ENCODE results near the gene ZNF616. TPM values are rescaled to one million over a fixed set of nuclear protein-coding genes. Genes with fewer than 3 reads are reported as not detected.

ZNF616 gene
- total RNA-seq, 1 experiment from 2014 or later, result 9.7 TPM

DNA sequence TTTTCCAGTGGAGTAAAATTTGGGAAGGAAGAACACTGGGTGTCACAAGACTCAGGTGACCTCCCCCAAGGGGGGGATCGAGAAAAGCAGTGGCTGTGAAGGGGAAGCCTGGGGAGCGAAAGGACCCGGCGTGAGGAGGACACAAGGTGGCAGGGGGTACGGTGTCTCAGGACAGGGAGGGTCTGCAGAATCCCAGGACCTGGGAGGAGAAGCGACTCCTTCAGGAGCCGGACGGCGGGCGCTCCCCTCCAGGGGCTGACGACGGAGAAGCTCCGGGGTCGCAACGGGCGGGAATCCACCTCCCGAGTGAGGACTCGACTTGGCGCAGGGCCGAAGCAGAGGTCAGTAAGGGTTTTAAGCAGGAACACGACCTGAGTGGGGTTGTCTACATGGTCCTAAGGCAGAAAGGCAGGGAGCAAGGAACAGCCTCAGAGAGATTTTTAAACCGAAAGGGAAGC is 31.2 kb upstream of the ZNF616 start:
- Histone ChIP-seq H3K27ac (ENCODE audit: low read depth, low read length) (no peak overlapping the region), H3K27me3 (ENCODE audit: insufficient read depth, low read length) (no peaks in the 10 kb centered on the region), H4K20me1 (ENCODE audit: insufficient read depth) (no peaks in the 10 kb centered on the region), H3K9me2 (ENCODE audit: insufficient read depth) (no peaks in the 10 kb centered on the region), H3K79me2 (ENCODE audit: insufficient read depth, low read length) (no peaks in the 10 kb centered on the region), H3K9me3 (ENCODE audit: control insufficient read depth in 1 of 2, insufficient read depth in 1 of 2, low read depth in 1 of 2, low read length in 2 of 2) (peaks cover 0 to 7% of the 10 kb centered on the region in 2 experiments; a peak in 2 of 4 replicates), H2AFZ (ENCODE audit: low read depth, low read length, poor library complexity, severe bottlenecking) (no peak overlapping the region), H3K36me3 (ENCODE audit: control insufficient read depth in 1 of 2, insufficient read depth in 2 of 2, low read length in 2 of 2) (no peaks in the 10 kb centered on the region), H3K9ac (ENCODE audit: low read length) (no peak overlapping the region), H3K4me3 (replicated peaks in 1 of 2; ENCODE audit: low read depth in 1 of 2, low read length in 2 of 2) (no peak overlapping the region), H3K4me2 (ENCODE audit: low read length) (no peak overlapping the region), H3K4me1 (ENCODE audit: control insufficient read depth in 1 of 2, insufficient read depth in 2 of 2, low read length in 2 of 2) (no peaks in the 10 kb centered on the region)
- TF ChIP-seq EZH2 (IDR thresholded peaks at IDR 0.05) (no peak), EGR1 (IDR thresholded peaks at IDR 0.05; ENCODE audit: low read depth) (no peak), EZH2phosphoT487 (IDR thresholded peaks at IDR 0.05; ENCODE audit: borderline replicate concordance) (no peak), ZFX (IDR thresholded peaks at IDR 0.05) (no peak), JUND (IDR thresholded peaks at IDR 0.05) (no peak), CEBPB (IDR thresholded peaks at IDR 0.05; ENCODE audit: low read depth) (no peak), ZNF274 (IDR thresholded peaks at IDR 0.05; ENCODE audit: low read depth, low read length) (no peak), ELF1 (IDR thresholded peaks at IDR 0.05; ENCODE audit: borderline replicate concordance, low read depth) (no peak), SIN3A (IDR thresholded peaks at IDR 0.05; ENCODE audit: low read depth) (no peak), YY1 (IDR thresholded peaks at IDR 0.05; ENCODE audit: extremely low read depth, insufficient replicate concordance, low read depth, low read length) (no peak), FOSL1 (IDR thresholded peaks at IDR 0.05; ENCODE audit: low read depth) (no peak), SRF (IDR thresholded peaks at IDR 0.05; ENCODE audit: low read depth) (no peak), RAD21 (IDR thresholded peaks at IDR 0.05; ENCODE audit: low read depth) (no peak), CBX3 (IDR thresholded peaks at IDR 0.05; ENCODE audit: low read depth) (no peak), SP1 (IDR thresholded peaks at IDR 0.05; ENCODE audit: low read depth) (no peak)
- TF ChIP-seq, protein P1, sequence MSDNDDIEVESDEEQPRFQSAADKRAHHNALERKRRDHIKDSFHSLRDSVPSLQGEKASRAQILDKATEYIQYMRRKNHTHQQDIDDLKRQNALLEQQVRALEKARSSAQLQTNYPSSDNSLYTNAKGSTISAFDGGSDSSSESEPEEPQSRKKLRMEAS (IDR thresholded peaks at IDR 0.05), result no peak
- TF ChIP-seq, protein P2, sequence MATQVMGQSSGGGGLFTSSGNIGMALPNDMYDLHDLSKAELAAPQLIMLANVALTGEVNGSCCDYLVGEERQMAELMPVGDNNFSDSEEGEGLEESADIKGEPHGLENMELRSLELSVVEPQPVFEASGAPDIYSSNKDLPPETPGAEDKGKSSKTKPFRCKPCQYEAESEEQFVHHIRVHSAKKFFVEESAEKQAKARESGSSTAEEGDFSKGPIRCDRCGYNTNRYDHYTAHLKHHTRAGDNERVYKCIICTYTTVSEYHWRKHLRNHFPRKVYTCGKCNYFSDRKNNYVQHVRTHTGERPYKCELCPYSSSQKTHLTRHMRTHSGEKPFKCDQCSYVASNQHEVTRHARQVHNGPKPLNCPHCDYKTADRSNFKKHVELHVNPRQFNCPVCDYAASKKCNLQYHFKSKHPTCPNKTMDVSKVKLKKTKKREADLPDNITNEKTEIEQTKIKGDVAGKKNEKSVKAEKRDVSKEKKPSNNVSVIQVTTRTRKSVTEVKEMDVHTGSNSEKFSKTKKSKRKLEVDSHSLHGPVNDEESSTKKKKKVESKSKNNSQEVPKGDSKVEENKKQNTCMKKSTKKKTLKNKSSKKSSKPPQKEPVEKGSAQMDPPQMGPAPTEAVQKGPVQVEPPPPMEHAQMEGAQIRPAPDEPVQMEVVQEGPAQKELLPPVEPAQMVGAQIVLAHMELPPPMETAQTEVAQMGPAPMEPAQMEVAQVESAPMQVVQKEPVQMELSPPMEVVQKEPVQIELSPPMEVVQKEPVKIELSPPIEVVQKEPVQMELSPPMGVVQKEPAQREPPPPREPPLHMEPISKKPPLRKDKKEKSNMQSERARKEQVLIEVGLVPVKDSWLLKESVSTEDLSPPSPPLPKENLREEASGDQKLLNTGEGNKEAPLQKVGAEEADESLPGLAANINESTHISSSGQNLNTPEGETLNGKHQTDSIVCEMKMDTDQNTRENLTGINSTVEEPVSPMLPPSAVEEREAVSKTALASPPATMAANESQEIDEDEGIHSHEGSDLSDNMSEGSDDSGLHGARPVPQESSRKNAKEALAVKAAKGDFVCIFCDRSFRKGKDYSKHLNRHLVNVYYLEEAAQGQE (IDR thresholded peaks at IDR 0.05; ENCODE audit: low read depth), result no peak
- TF ChIP-seq, protein P3, sequence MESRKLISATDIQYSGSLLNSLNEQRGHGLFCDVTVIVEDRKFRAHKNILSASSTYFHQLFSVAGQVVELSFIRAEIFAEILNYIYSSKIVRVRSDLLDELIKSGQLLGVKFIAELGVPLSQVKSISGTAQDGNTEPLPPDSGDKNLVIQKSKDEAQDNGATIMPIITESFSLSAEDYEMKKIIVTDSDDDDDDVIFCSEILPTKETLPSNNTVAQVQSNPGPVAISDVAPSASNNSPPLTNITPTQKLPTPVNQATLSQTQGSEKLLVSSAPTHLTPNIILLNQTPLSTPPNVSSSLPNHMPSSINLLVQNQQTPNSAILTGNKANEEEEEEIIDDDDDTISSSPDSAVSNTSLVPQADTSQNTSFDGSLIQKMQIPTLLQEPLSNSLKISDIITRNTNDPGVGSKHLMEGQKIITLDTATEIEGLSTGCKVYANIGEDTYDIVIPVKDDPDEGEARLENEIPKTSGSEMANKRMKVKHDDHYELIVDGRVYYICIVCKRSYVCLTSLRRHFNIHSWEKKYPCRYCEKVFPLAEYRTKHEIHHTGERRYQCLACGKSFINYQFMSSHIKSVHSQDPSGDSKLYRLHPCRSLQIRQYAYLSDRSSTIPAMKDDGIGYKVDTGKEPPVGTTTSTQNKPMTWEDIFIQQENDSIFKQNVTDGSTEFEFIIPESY (IDR thresholded peaks at IDR 0.05; ENCODE audit: extremely low read depth, insufficient replicate concordance, low read length), result no peak
- TF ChIP-seq, protein P4, sequence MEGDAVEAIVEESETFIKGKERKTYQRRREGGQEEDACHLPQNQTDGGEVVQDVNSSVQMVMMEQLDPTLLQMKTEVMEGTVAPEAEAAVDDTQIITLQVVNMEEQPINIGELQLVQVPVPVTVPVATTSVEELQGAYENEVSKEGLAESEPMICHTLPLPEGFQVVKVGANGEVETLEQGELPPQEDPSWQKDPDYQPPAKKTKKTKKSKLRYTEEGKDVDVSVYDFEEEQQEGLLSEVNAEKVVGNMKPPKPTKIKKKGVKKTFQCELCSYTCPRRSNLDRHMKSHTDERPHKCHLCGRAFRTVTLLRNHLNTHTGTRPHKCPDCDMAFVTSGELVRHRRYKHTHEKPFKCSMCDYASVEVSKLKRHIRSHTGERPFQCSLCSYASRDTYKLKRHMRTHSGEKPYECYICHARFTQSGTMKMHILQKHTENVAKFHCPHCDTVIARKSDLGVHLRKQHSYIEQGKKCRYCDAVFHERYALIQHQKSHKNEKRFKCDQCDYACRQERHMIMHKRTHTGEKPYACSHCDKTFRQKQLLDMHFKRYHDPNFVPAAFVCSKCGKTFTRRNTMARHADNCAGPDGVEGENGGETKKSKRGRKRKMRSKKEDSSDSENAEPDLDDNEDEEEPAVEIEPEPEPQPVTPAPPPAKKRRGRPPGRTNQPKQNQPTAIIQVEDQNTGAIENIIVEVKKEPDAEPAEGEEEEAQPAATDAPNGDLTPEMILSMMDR (IDR thresholded peaks at IDR 0.05 in 2 of 3, conservative IDR thresholded peaks at IDR 0.05 in 1 of 3; ENCODE audit: borderline replicate concordance in 1 of 3, insufficient read depth in 1 of 3, low read depth in 2 of 3, low read length in 2 of 3), result no peak
- ATAC-seq (no peak), DNase-seq (ENCODE audit: low read depth, low spot score) (no peak)
- ChIA-PET RAD21 (ENCODE audit: low non-redundant PET in 1 of 2, low total read pairs in 2 of 2, uncharacterized antibody in 2 of 2, unreplicated experiment in 2 of 2) (no interaction called here), CTCF (no interaction called here), POLR2A (no interaction called here)
- BruUV-seq (replicated peaks), result no TSS peak
- intact Hi-C loops (cut with micrococcal nuclease), result no loop called here

Data from HCT116 (cell line).